Measurements from ENCODE around the gene SGPL1.

- TF ChIP-seq EZH2phosphoT487 (IDR thresholded peaks at IDR 0.05; ENCODE audit: unreplicated experiment) (no peak), CTCF (conservative IDR thresholded peaks at IDR 0.05; ENCODE audit: low read depth in 2 of 2) (no peak), EZH2 (IDR thresholded peaks at IDR 0.05; ENCODE audit: low read depth, unreplicated experiment) (no peak), CREB1 (CRISPR knock-in tag; IDR thresholded peaks at IDR 0.05; ENCODE audit: low read depth) (no peak), JUNB (IDR thresholded peaks at IDR 0.05; ENCODE audit: unreplicated experiment) (no peak), ZNF114 (CRISPR knock-in tag; IDR thresholded peaks at IDR 0.05) (no peak), STAT1 (IDR thresholded peaks at IDR 0.05; ENCODE audit: unreplicated experiment) (no peak), ZNF331 (CRISPR knock-in tag; IDR thresholded peaks at IDR 0.05; ENCODE audit: low read depth) (no peak), POLR2AphosphoS5 (IDR thresholded peaks at IDR 0.05; ENCODE audit: low read depth) (no peak)
- TF ChIP-seq, protein P1, sequence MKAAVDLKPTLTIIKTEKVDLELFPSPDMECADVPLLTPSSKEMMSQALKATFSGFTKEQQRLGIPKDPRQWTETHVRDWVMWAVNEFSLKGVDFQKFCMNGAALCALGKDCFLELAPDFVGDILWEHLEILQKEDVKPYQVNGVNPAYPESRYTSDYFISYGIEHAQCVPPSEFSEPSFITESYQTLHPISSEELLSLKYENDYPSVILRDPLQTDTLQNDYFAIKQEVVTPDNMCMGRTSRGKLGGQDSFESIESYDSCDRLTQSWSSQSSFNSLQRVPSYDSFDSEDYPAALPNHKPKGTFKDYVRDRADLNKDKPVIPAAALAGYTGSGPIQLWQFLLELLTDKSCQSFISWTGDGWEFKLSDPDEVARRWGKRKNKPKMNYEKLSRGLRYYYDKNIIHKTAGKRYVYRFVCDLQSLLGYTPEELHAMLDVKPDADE (IDR thresholded peaks at IDR 0.05): no peak
- TF ChIP-seq, protein P2, sequence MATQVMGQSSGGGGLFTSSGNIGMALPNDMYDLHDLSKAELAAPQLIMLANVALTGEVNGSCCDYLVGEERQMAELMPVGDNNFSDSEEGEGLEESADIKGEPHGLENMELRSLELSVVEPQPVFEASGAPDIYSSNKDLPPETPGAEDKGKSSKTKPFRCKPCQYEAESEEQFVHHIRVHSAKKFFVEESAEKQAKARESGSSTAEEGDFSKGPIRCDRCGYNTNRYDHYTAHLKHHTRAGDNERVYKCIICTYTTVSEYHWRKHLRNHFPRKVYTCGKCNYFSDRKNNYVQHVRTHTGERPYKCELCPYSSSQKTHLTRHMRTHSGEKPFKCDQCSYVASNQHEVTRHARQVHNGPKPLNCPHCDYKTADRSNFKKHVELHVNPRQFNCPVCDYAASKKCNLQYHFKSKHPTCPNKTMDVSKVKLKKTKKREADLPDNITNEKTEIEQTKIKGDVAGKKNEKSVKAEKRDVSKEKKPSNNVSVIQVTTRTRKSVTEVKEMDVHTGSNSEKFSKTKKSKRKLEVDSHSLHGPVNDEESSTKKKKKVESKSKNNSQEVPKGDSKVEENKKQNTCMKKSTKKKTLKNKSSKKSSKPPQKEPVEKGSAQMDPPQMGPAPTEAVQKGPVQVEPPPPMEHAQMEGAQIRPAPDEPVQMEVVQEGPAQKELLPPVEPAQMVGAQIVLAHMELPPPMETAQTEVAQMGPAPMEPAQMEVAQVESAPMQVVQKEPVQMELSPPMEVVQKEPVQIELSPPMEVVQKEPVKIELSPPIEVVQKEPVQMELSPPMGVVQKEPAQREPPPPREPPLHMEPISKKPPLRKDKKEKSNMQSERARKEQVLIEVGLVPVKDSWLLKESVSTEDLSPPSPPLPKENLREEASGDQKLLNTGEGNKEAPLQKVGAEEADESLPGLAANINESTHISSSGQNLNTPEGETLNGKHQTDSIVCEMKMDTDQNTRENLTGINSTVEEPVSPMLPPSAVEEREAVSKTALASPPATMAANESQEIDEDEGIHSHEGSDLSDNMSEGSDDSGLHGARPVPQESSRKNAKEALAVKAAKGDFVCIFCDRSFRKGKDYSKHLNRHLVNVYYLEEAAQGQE (IDR thresholded peaks at IDR 0.05; ENCODE audit: unreplicated experiment): no peak
Observed at GRCh38 chr10:70889291-70889690, 73.5 kb downstream of the SGPL1 start.

Data from GM23338 (cell line).